GM23248 (cell line): ENCODE measurements around the gene ATP1B4.

Experiments used
- EZH2 ChIP-seq: fragments of 200-600 bp; sonication (generic); IDR thresholded peaks from 2 replicates; pipeline ENCODE4 v1.6.1; 2018; ENCODE audit warnings: antibody characterized with exemption, mild to moderate bottlenecking; ENCODE audit not compliant: insufficient read depth, poor library complexity, severe bottlenecking
- EZH2phosphoT487 ChIP-seq: fragments of 200-600 bp; sonication (generic); IDR thresholded peaks from 2 replicates; pipeline ENCODE4 v1.6.1; 2018; ENCODE audit warnings: antibody characterized with exemption, moderate library complexity, mild to moderate bottlenecking, low read depth; ENCODE audit not compliant: insufficient read depth

GRCh38 chrX:120356084-120356483 is 5.8 kb upstream of the ATP1B4 start:
- TF ChIP-seq EZH2 (no peak), EZH2phosphoT487 (no peak)
